NCI-H774 (cell line): ENCODE data around the gene SMURF1.
"Not testable (repeated sequence)": the region's sequence is repeated elsewhere in the genome, so short reads cannot be mapped to it uniquely, and the experiment has no call there.

ENCODE experiments used
- DNase-seq: peaks from one replicate; lab custom pipeline; 2025; lab: John Stamatoyannopoulos, UW

Gene SMURF1

DNA sequence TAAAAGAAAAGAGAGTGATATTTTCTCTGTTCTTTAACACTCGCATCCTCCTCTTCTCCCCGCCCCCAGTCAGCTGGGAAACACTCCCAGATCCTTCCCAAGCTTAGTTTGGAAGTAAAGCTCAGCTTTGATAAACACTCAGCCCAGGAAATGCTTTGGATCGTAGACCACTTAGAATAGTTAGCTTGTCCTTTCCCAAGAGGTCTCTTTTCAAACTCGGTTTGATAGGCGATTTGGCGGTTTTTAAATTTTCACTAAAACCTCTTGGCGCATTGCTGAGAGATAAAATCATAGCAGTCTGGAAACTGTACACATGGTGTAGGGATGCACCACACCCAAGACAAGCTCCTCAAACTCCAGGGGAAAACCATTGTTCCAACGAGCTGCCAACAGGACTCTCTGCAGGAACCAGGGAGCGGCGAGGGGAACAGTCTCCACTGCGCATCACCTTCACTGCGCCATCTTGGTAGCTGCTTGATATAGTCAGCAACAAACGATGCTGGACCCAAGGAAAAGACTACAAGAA lies 22.3 kb downstream of the SMURF1 start:
- no peak for DNase-seq

DNA sequence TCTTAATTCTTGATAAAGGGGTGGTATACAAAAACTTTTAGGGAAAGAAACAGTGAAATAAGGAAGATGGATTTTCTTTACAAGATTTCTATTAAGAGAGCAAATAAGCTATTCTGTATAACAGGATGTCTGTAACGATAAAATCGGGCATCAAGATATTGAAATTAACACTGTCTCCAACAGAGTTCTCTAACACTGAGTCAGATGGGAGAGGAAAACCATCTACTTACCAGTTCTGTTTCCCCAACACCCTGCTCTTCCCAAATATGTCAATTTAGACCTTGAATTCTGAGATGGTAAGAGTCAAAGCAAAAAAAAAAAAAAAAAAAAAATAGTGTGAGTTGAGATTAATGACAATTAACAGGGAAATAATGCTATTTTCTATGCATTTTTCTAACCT lies 23.0 kb downstream of the SMURF1 start:
- no peak for DNase-seq

DNA sequence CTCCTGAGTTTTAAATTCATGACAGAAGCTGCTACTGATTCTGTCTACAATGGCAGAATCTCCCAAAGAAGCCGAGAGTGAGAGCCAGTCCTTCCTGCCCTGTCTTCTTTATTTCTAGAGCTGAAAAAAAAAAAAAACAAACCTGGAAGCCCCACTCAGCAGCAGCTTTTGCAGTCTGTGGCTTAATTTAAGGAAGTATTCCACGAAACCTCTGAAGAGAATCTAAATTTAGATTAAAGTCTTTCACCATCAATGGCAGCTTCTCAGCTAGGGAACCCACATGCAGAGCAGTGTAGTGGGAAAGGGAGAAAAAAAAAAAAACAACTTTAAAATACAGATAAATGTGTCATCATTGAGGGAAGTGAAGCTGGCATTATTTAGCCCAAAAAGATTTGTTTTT lies 23.4 kb downstream of the SMURF1 start:
- no peak for DNase-seq

DNA sequence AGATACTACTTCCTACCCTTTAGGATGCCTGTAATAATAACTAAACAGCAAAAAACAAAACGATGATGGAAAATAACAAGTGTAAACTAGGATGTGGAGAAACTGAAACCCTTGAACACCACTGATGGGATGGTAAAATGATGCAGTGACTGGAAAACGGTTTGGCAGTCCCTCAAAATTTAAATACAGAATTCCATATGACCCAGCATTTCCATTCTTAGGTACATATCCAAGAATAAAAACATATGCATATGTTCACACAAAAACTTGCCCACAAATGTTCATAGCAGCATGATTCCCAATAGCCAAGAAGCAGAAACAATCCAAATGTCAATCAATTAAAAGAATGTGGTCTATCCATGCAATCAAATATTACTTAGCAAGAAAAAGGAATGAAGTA lies 25.8 kb downstream of the SMURF1 start:
- DNase-seq: no peak

DNA sequence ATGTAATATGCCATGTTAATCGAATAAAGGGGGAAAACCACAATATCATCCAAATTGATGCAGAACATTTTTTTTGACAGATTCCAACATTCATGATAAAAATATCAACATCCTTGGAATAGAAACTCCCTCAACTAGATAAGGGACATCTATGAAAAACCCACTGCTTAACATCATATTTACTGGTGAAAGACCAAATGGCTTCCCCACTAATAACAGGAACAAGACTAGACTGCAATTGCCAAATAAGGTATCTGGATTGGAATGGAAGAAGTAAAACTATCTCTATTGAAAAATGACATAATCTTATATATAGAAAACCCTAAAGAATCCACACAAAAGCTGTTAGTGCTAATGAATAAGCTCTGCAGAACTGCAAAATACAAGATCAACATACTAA lies 27.8 kb downstream of the SMURF1 start:
- no peak for DNase-seq

DNA sequence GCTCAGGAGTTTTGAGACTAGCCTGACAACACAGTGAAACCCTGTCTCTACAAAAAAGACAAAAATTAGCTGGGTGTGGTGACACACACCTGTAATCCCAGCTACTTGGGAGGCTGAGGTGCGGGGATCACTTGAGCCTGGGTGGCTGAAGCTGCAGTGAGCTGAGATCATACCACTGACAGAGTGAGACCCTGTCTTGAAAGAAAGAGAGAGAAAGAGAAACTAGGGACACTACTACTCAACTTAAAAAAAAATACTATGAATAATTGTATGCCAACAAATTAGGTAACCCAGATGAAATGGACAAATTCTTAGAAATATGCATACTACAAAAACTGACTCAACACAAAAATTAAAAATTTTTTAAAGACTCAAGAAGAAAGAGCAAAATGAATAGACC lies 28.5 kb downstream of the SMURF1 start:
- DNase-seq: no peak

DNA sequence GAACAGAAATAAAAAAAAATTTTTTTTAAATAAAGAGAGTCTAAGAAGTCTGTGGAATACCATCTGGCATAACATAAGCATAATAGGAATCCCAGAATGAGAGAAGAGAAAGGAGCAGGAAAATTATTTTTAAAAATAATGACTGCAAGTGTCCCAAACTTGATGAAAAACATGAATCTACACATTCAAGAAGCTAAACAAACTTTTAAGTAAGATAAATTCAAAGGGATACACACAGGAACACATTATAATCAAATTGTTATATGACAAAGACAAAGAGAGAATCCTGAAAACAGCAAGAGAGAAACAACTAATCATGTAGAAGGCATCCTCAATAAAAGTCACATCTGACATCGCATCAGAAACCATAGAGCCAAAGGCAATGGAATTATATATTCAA lies 30.9 kb downstream of the SMURF1 start:
- no peak for DNase-seq

DNA sequence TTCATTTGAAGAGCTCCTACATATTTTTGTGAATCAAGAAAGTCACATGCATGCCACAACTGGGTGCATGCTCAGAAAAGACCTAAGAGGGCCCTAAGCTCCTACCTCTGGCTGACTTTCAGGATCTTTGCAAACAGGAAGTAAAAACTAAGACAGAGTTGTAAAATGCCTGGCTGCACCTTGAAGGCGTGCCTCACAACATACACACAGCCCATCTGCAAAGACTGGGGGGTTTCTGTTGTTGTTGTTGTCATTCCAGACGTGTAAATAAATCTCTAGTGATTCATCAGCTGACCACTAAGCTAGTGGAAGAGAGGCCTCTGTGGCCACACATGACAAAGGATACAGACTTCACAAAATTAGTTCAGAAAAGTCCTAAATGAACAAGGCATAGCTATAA lies 31.8 kb downstream of the SMURF1 start:
- DNase-seq: no peak

DNA sequence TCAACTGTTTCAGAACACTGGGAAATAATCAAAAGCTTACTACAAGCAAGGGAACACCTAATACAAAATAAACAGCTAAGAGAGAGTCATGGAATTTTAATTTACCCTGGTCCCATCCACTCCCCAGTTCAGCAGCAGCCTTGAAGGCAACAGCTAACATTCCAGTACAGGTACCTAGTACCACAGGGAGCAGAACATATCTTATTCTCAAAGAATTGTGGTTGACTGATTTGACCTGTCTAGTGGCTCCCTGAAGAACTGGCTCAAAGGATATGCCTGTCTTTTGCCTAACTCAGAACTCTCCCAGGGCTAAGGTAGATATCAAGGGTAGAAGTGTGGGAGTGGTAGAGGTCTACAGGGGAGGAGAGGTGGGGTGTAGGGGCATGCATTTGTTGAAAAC lies 32.3 kb downstream of the SMURF1 start:
- DNase-seq: no peak

DNA sequence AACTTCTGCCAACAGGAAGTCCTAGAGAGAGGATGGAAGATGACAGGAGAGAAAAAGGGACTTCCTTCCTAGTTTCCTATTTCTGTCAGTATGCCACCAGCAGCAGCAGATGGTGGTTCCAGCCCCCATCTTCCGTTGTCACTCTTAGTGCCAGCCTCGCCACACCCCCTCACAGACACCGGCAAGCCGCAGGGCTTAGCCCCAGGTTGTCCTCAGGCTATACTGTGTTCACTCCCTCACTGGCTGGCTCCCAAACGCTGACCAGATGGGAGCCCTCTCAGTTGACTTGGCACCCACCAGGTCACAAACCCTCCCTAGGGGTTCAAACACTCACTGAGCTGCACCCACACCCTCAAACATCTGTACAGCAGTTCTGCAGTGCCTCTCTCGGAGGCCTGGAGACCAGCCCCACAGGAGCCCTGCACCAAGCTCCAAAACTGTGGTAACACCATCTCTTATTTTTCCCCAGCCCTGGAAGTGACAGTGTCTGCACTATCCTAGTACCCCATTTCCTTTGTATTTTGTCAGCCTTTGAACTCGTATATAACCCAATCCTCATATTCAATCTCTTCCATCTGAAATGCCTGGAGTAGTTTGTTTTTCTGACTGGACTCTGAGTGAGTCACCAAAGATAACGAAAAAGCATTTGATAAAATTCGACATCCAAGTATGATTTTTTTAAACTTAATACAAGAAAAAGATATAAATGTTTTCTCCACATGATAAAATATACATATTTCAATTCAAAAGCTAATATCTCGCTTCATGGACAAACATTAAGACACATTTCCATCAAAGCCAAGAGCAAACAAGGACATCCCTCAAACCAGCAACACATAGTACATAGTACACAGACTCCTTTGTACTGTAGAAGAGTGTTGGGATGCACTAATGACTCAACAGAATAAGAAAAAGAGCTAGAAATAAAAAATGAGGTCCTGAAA lies 34.5 kb downstream of the SMURF1 start:
- no peak for DNase-seq

DNA sequence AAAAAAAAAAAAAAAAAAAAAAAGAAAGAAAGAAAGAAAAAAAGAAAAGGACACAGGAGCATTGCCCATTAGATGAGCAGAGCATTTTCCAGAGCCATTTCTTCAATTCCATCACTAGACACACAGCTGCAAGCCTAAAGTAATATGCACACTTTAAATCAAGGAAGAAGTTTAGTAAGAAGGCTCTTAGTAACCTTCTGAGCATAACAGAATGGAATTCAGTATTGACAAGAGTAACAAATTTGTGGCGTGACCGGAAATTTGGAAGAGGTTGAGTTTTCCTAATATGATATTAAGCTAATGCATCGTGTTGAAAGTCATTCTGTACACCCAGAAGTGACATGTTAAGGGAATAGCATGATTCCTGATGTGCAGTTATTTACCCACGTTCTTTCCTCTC lies 35.3 kb downstream of the SMURF1 start:
- no peak for DNase-seq

DNA sequence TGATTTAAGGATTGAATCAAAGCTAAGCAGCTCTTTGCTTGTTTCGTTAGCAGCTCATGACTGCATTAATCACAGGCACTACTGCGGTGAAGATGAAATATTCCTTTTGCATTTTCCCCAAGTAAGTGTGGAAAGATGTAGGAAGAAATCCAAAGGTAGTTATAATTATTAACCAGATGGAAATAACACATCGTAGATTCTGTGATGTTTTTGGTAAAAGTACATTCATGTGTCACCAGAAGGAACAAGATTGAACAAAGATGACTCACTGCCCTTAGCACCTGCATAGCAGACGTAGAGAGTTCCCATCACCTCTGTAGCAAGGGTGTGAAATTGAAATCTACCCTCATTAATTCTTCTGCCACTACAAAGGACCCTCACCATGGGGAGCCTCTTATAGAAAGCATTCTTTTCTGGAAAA lies 37.1 kb downstream of the SMURF1 start:
- DNase-seq: no peak

DNA sequence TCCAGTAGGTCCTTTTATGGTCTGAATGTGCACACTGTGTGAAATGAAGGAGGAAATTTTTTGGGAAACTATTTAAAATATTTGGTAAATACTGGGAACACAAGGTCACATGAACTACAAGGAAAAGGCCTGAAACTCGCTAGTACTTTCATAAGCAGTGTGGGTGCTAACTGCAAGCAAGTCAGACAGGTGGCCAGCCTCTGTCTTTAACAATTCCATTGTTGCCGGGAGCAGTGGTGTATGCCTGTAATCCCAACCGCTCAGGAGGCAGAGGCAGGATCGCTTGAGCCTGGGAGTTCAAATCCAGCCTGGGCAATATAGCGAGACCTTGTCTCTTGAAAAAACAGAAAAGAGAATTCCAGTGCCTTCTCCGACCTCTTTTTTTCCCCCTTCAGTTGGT lies 37.5 kb downstream of the SMURF1 start:
- no peak for DNase-seq

DNA sequence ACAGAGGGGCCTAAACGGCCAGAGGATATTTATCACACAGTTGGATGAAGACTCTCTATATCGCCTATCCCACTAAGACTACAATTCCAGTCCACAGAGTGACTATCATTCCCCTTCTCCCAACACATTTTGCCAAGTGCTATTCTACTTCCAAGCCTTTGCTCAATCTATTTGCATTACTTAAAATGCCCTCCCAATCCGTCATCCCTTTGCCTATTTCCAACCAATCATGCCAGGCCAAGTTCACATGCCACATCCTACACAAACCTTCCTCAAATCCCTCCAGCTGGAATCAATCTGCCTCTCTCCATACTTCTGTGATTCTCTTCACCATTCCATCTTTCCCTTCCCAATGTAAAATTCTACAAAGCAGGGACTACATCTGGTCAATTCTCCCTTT lies 38.2 kb downstream of the SMURF1 start:
- no peak for DNase-seq

DNA sequence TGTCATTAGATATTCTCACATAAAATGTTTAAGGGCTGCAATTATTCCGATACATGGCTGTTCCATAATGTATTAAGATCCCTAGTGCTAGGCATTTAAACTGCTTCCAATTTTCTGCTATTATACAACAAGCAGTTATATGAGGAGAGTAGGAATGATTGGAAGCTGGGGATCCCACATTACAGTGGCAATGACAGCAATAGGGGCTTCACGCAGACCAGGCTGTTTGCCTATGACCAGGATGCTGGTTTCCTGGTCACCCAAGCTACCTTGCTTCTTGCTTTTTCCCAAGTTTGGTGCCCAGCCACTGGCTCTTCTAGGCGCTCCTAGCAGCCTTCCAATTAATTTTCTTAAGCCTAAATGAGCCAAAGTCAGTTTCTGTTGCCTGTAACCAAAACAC lies 39.3 kb downstream of the SMURF1 start:
- DNase-seq: no peak

DNA sequence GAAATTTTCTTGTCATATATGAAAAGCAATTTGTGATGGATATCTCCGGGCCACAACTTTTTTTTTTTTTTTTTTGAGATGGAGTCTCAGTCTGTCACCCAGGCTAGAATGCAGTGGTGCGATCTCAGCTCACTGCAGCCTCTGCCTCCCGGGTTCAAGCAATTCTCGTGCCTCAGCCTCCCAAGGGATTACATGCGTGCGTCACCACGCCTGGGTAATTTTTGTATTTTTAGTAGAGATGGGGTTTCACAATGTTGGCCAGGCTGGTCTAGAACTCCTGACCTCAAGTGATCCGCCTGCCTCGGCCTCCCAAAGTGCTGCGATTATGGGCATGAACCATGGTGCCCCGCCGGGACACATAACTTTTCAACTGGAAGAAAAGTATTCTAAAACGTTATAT lies 40.1 kb downstream of the SMURF1 start:
- not testable (repeated sequence) for DNase-seq

DNA sequence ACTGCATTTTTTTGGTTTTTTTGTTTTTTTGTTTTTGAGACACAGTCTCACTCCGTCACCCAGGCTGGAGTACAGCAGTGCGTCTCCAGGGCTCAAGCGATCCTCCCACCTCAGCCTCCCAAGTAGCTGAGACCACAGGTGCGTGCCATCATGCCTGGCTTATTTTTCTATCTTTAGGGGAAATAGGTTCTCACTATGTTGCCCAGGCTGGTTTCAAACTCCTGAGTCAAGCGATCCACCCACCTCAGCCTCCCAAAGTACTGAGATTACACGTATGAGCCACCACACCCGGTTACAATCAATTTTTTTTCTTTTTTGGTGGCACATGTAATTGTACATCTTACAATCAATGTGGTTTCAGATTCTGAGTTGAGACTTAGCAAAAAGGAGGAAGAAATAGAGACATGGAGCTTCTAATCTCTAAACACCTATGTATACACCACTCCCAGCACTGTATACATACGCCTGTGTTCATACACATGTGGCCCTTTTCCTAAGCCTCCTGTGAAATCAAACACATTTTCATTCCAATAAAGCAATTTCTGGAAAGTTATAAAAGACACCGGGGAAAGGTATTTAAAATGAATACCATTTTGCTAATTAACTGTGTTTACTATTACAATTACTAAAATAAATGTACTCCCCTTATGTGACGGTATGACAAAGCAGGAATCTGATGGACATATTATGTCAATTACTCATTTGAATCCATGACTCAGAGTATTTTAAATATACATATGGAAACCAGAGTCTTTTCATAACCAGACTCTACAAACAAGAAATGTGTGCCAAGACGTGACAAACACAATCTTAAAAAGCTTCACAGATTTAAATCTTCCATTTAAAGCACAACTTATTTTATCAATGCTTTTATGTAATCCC lies 40.9 kb downstream of the SMURF1 start:
- no peak for DNase-seq

DNA sequence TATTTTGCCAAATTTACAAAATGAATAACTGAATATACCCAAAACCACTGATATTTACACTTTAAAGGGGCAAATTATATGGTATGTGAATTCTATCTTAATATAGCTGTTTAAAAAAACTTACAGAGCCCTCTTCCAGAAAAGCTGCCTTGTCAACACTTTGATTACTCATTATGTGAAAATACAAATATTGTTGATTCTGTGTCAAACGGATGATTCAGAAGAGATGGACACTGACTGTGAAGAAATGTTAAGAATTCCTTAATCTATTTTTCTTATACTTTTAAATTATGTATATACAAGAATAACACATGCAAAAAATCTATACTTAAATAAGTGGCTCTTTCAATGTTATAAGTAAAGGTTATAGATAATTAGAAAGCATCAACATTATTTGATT lies 41.5 kb downstream of the SMURF1 start:
- no peak for DNase-seq

DNA sequence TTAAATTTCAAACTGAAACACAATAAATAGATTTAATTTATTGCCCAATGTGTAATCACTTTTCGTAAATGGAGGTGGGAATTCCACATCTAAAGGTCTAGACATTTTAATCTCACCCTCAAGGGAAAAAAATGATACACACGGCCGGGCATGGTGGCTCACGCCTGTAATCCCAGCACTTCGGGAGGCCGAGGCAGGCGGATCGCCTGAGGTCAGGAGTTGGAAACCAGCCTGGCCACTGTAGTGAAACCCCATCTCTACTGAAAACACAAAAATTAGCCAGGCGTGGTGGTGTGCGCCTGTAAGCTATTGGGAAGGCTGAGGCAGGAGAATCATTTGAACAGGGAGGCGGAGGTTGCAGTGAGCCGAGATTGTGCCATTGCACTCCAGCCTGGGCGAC lies 42.4 kb downstream of the SMURF1 start:
- not testable (repeated sequence) for DNase-seq

DNA sequence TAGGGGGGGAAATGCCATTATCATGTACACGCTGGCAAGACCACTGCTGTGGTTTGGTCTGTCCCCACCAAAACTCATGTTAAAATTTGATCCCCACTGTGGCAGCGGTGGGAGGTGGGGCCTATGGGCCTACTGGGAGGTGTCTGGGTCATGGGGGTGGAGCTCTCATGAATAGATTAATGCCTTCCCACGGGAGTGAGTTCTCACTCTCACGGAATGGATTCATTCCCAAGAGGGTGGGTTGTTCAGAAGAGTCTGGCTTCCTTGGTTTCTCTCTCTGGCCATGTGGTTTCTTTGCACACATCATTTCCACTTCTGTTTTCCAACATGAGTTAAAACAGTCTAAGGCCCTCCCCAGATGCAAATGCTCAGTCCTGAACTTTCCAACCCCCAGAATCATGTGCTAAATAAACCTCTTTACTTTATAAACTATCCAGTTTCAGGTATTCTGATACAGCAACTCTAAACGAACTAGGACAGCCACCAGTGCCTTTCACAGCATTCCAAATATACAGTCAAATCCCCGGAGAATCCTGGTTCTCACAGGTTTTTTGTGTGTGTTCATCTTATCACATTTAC lies 44.3 kb downstream of the SMURF1 start:
- DNase-seq: no peak

DNA sequence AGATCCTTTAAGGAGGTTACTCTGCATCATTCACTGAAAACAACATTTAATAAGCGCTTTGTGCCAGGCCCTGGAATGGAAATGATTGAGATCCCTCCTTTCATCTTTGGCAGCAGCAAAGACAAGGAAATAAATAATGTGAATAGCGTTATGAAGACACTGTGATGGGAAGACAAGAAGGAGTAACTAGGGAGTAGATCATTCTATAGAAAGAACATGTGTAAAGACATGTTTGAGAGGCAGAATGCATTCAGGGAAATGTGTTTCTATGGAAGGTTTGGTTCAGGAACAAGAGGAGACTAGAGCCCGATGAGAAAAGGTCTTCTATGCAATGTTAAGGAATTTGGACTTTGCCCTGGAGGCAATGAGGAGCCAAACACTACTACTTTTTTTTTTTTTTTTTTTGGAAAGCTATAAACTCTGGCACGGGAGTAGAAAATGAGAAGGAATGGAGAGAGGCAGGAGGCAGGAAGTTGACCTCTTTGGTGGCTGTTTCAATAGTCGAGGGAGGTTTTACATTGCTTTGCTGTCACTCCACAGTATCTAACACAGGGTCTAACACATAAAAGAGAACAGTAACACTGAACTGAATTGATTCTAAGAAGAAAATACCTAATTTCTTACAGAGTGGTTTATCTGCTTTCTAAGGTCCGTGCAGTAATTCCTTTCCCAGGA lies 44.9 kb downstream of the SMURF1 start:
- no peak for DNase-seq

DNA sequence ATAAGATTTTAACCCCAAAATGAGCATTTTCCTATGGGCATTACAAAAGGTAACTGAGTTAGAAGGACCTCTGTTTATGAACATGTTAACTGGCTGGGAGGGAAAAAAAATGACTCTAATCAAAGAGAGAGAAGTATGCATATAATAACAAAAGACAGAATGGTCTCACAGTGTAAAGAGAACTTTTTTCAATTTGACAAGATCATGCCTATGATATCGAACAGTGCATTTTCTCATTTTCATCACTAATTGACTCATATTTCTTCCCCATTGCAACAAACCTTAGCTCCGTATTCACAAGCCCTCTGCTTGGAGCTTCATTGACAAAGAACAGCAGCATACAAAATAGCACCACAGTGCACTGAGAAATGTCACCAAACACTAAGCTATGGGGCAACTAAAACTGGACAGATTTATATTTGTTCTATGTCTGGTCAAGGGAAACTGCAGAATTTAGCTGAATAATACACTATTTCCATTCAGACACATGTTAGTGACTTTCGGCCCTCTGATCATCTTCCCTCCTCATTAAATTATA lies 45.6 kb downstream of the SMURF1 start:
- no peak for DNase-seq
